Measurements from ENCODE around the gene JMJD4. TPM values are rescaled to one million over a fixed set of nuclear protein-coding genes. Genes with fewer than 3 reads are reported as not detected.

Gene JMJD4
- polyA plus RNA-seq, 3 donors = 7.9 to 11.2 (median 11.2) TPM

DNA sequence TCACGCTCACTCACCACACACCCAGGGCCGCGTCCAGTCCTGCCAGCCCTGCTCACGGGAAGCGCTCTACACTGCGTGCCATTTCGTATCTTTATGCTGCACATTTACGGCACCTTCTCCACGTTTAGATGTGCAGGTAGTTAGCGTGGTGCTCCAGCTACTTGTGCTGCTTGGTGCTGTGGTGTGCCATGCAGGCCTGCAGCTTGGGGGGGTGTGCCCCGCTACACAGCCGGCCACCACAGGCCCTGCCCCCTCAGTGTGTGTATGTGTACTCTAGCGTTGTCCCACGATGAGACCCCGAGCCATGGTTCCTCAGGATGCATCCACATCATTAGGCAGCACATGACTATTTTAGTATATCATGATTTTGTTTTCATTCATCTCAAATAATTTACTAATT lies 38.5 kb upstream of the JMJD4 start:
- Histone ChIP-seq H3K9ac (ENCODE audit: insufficient read depth, low read length, poor library complexity, severe bottlenecking) (no peak overlapping the region), H3K9me3 (replicated peaks in 1 of 2; ENCODE audit: control insufficient read depth in 1 of 2, insufficient read depth in 1 of 2, low read length in 2 of 2) (no peaks in the 10 kb centered on the region), H3K36me3 (replicated peaks in 1 of 2; ENCODE audit: control insufficient read depth in 1 of 2, insufficient read depth in 2 of 2, low read length in 2 of 2) (peaks cover 18 to 37% of the 10 kb centered on the region in 2 donors), H2AFZ (ENCODE audit: insufficient read depth, low read depth, low read length, poor library complexity, severe bottlenecking) (no peak overlapping the region), H3K4me3 (replicated peaks in 1 of 3; ENCODE audit: low read depth in 2 of 3, low read length in 3 of 3) (no peak overlapping the region), H4K20me1 (ENCODE audit: insufficient read depth, low read length) (no peaks in the 10 kb centered on the region), H3K27ac (ENCODE audit: low read depth in 1 of 2, low read length in 2 of 2) (no peak overlapping the region), H3K27me3 (ENCODE audit: control insufficient read depth in 2 of 2, insufficient read depth in 2 of 2, low read length in 2 of 2) (no peaks in the 10 kb centered on the region), H3K4me1 (ENCODE audit: control insufficient read depth in 1 of 2, insufficient read depth in 2 of 2, low read length in 2 of 2) (no peaks in the 10 kb centered on the region), H3K79me2 (ENCODE audit: insufficient read depth, low read length) (no peaks in the 10 kb centered on the region), H3K4me2 (replicated peaks; ENCODE audit: extremely low read depth, low read length, poor library complexity, severe bottlenecking) (no peak overlapping the region)
- Mint-ChIP-seq H3K4me1 (no peaks in the 10 kb centered on the region), H3K27ac (no peak overlapping the region), H3K27me3 (ENCODE audit: low read depth in 3 of 3) (no peaks in the 10 kb centered on the region), H3K4me3 (no peak overlapping the region), H3K9me3 (no peaks in the 10 kb centered on the region), H3K36me3 (peaks cover 41 to 43% of the 10 kb centered on the region in 2 donors)
- DNase-seq = no peak
- intact Hi-C loops (cut with micrococcal nuclease) = no loop called here
- TF ChIP-seq, protein P1, sequence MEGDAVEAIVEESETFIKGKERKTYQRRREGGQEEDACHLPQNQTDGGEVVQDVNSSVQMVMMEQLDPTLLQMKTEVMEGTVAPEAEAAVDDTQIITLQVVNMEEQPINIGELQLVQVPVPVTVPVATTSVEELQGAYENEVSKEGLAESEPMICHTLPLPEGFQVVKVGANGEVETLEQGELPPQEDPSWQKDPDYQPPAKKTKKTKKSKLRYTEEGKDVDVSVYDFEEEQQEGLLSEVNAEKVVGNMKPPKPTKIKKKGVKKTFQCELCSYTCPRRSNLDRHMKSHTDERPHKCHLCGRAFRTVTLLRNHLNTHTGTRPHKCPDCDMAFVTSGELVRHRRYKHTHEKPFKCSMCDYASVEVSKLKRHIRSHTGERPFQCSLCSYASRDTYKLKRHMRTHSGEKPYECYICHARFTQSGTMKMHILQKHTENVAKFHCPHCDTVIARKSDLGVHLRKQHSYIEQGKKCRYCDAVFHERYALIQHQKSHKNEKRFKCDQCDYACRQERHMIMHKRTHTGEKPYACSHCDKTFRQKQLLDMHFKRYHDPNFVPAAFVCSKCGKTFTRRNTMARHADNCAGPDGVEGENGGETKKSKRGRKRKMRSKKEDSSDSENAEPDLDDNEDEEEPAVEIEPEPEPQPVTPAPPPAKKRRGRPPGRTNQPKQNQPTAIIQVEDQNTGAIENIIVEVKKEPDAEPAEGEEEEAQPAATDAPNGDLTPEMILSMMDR (IDR thresholded peaks at IDR 0.05) = no peak
- WGBS (ENCODE audit: insufficient coverage) = 88% methylated on average over 5 of the region's 15 CpGs

DNA sequence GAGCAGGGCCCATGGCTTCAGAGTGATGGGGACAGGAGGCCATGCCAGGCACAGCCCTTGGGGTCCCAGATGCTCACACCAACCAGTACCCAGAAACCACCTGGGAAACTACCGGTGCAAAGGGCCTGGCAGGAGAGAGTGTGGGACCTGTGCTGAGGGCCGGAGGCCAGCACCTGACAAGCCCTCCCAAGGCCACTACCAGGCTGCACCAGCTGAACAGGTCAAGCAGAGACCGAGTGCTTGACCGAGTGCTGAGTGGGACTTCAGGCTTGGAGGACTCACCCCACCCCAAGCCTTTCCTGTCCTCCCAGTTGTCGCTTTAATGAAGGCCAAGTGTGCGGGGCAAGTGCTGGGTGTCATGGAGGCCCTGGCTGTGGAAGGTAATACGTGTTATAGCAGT lies 36.7 kb upstream of the JMJD4 start:
- no peak overlapping the region for H3K27ac ChIP-seq (ENCODE audit: low read depth in 1 of 2, low read length in 2 of 2)
- H3K27ac Mint-ChIP-seq = no peak overlapping the region

More for the DNA sequence above, 36.7 kb upstream of the JMJD4 start:
- 100% methylated on average over 2 of the region's 7 CpGs for WGBS (ENCODE audit: insufficient coverage)
- no peaks in the 10 kb centered on the region for H3K9me3 ChIP-seq (replicated peaks in 1 of 2; ENCODE audit: control insufficient read depth in 1 of 2, insufficient read depth in 1 of 2, low read length in 2 of 2)
- Mint-ChIP-seq H3K27me3 (ENCODE audit: low read depth in 3 of 3) (no peaks in the 10 kb centered on the region), H3K36me3 (peaks cover 56 to 60% of the 10 kb centered on the region in 2 donors), H3K9me3 (no peaks in the 10 kb centered on the region), H3K4me1 (no peaks in the 10 kb centered on the region), H3K4me3 (no peak overlapping the region)
- no peak overlapping the region for H3K9ac ChIP-seq (ENCODE audit: insufficient read depth, low read length, poor library complexity, severe bottlenecking)
- no peaks in the 10 kb centered on the region for H4K20me1 ChIP-seq (ENCODE audit: insufficient read depth, low read length)
- no peak for DNase-seq
- no peaks in the 10 kb centered on the region for H3K79me2 ChIP-seq (ENCODE audit: insufficient read depth, low read length)
- no peak overlapping the region for H3K4me2 ChIP-seq (replicated peaks; ENCODE audit: extremely low read depth, low read length, poor library complexity, severe bottlenecking)
- no peaks in the 10 kb centered on the region for H3K27me3 ChIP-seq (ENCODE audit: control insufficient read depth in 2 of 2, insufficient read depth in 2 of 2, low read length in 2 of 2)
- peaks cover 26 to 54% of the 10 kb centered on the region in 2 donors for H3K36me3 ChIP-seq (replicated peaks in 1 of 2; ENCODE audit: control insufficient read depth in 1 of 2, insufficient read depth in 2 of 2, low read length in 2 of 2)
- no peak overlapping the region for H2AFZ ChIP-seq (ENCODE audit: insufficient read depth, low read depth, low read length, poor library complexity, severe bottlenecking)
- TF ChIP-seq, protein P1 (IDR thresholded peaks at IDR 0.05) = no peak
- intact Hi-C loops (cut with micrococcal nuclease) = no loop called here
- H3K4me3 ChIP-seq (replicated peaks in 1 of 3; ENCODE audit: low read depth in 2 of 3, low read length in 3 of 3) = no peak overlapping the region
- no peaks in the 10 kb centered on the region for H3K4me1 ChIP-seq (ENCODE audit: control insufficient read depth in 1 of 2, insufficient read depth in 2 of 2, low read length in 2 of 2)

Measured in CD14-positive monocyte (primary cell).